Measurements from ENCODE around the gene SMIM41.
A peak's percentile ranks its signal among the peaks of the same experiment; 100 is the strongest.

The SMIM41 gene

DNA sequence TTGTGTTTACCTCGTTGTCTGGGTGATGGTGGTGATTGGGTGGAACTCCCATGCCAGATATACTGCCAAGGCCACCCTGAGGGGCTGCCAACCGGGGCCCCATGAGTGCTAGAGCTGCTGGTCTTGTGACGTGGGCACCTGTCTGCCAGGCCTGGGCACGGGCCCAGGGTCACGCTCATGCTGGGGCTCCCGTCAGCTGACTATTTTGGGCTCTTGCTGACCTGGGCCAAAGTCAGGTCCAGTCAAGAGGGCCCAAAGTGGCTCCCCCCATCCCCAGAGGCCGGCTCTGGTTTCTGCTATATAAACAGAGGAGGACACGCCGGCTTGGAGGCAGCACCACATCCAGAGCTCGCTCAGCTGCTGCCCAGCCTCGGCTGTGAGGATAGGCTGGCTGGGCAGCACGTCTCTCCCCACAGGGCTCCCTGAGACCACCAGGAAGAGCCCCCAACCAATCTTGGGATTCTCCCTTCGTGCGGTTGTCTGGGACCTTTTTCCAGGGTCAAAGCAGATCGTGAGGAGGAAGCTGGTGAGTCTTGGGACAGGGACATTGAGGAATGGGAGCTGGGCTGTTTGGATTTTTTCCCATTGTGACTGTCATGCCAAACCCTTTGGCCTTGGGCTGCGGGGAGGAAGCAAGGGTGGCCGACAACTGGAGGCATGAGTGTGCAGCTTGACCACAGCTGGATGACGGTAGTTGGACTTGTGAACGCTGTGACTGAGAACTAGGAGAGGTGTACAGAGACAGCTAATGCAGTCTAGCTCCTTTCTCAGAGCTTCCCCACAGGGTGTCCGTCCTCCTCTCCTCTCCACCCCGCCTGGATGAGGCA is 35.9 kb upstream of the SMIM41 start:
- DNase-seq (ENCODE audit: low read depth) = no peak
- H3K4me3 ChIP-seq (ENCODE audit: low read depth, low read length) = no peak overlapping the region
- TF ChIP-seq, protein P1, sequence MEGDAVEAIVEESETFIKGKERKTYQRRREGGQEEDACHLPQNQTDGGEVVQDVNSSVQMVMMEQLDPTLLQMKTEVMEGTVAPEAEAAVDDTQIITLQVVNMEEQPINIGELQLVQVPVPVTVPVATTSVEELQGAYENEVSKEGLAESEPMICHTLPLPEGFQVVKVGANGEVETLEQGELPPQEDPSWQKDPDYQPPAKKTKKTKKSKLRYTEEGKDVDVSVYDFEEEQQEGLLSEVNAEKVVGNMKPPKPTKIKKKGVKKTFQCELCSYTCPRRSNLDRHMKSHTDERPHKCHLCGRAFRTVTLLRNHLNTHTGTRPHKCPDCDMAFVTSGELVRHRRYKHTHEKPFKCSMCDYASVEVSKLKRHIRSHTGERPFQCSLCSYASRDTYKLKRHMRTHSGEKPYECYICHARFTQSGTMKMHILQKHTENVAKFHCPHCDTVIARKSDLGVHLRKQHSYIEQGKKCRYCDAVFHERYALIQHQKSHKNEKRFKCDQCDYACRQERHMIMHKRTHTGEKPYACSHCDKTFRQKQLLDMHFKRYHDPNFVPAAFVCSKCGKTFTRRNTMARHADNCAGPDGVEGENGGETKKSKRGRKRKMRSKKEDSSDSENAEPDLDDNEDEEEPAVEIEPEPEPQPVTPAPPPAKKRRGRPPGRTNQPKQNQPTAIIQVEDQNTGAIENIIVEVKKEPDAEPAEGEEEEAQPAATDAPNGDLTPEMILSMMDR (IDR thresholded peaks at IDR 0.05; ENCODE audit: insufficient read depth, low read depth, low read length, missing control alignments) = no peak

DNA sequence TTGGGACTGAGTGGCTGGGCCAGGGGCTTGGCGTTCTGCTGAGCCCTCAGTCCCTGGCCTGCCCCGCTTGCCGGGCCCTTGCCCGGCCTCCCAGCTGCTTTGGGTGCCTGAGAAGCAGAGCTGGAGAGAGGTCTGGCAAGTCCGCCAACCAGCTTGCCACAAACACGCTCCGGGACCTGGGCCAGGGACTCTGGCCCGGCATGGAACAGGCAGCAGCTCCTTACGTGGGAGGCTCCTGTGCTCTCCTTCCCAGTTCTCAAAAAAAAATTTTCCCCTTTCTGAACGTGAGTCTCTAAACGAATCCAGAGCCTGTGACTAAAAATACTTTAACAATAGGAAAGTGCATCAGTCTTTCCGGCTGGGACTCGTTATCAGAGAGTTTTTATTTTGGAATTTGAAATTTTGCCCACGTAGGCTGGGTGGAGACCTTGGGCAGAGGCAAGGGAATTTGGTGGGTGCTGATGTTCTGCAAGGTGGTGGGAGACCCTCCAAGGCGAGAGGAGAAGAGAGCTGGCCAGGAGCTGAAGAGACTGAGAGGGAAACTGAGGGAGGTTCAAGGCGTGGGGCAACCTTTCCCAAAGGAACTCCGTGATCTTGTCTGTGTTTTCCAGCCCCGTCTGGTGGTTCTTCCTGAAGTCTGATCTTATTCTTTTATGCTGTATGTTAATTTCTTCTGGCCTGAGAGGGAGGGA is 35.1 kb upstream of the SMIM41 start:
- TF ChIP-seq, protein P1 (IDR thresholded peaks at IDR 0.05; ENCODE audit: insufficient read depth, low read depth, low read length, missing control alignments) = no peak
- no peak overlapping the region for H3K4me3 ChIP-seq (ENCODE audit: low read depth, low read length)
- DNase-seq (ENCODE audit: low read depth) = no peak

DNA sequence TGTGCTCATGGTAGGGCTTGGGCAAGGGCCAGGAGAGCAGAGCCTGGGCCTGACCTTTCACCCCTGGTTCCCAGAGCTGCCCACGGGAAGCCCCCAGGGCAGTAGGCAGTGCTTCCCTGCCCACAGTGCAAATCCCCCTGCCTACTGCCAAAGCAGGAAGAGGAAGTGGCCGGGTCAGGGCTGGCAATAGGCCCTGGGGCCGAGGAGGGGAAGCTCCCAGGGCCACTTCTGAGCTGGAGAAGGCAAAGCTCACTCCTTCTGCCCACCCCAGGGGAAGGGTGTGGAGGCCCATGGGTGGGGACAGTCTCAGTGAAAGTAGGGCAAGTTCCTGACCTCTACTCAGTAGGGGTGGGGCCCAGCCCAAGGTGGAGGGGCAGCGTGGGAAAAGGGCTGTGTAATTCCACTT is 33.7 kb upstream of the SMIM41 start:
- TF ChIP-seq, protein P1 (IDR thresholded peaks at IDR 0.05; ENCODE audit: insufficient read depth, low read depth, low read length, missing control alignments) = no peak
- H3K4me3 ChIP-seq (ENCODE audit: low read depth, low read length) = no peak overlapping the region
- peak; percentile 34 for DNase-seq (ENCODE audit: low read depth)

DNA sequence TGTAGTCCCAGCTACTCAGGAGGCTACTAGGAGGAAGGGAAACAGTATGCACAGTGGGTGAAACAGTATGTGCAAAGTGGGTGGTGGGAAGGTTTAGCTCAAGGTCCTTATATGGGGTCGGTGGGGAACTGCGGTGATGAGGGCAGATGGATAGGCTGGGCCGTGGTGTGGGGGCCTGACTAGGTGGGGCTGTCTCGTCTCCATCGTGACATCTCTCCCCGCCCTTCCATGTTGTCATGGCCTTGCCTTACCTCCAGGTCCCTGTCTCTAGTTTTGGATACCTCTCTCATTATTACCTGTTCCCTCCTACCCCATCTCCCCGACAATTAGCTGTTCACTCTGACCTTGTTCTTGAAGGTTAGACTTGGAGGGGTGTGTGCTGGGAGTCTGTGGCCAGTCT is 32.6 kb upstream of the SMIM41 start:
- no peak for DNase-seq (ENCODE audit: low read depth)
- TF ChIP-seq, protein P1 (IDR thresholded peaks at IDR 0.05; ENCODE audit: insufficient read depth, low read depth, low read length, missing control alignments) = no peak
- no peak overlapping the region for H3K4me3 ChIP-seq (ENCODE audit: low read depth, low read length)

DNA sequence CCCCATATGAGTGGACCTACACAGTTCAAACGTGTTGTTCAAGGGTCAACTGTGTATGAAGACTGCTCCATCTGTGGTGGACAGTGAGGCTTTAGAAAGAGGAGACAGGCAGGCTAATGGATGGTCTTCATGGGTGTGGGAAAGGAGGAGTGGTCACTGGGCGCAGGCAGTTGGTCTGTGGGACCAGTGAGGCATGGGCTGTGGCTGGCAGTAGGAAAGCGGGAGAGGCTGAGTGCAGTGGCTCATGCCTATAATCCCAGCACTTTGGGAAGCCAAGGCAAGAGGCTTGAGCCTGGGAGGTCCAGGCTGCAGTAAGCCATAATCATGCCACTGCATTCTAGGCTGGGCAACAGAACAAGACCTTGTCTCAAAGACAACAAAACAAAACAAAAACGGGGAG is 30.2 kb upstream of the SMIM41 start:
- H3K4me3 ChIP-seq (ENCODE audit: low read depth, low read length) = no peak overlapping the region
- no peak for DNase-seq (ENCODE audit: low read depth)
- TF ChIP-seq, protein P1 (IDR thresholded peaks at IDR 0.05; ENCODE audit: insufficient read depth, low read depth, low read length, missing control alignments) = no peak

DNA sequence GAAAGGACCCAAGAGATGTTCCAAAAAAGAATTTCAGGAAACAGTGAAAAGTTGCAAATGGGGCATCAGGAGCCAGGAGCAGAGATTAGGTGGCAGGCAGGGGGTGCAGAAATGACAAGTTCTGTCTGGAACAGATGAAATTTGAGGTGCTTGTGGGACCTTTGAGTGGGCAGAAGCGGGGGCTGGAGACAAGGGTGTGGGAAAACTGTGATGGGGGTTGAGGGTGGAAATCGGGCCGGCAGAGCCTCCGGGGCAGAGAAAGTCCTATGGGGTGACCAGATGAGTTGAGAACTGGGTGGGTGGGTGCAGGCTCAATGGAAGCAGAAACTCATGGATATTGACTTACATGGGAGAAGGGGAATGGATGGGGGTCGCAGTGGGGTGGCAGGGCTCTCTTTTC is 29.8 kb upstream of the SMIM41 start:
- peak overlapping the region; percentile 90; the same call in 1 of the 2 replicates for H3K4me3 ChIP-seq (ENCODE audit: low read depth, low read length)

More for the DNA sequence above, 29.8 kb upstream of the SMIM41 start:
- DNase-seq (ENCODE audit: low read depth) = no peak
- TF ChIP-seq, protein P1 (IDR thresholded peaks at IDR 0.05; ENCODE audit: insufficient read depth, low read depth, low read length, missing control alignments) = no peak
